WTC11 (cell line): Measurements from ENCODE around the gene SLC30A2.

Experiments
- CTCF ChIP-seq: fragments of 200-600 bp; IDR thresholded peaks from 2 replicates; pipeline ENCODE4 v1.8.0; 2022; ENCODE audit warnings: antibody characterized with exemption
- FOXK1 ChIP-seq: sonication (generic); formaldehyde crosslinking; IDR thresholded peaks from 2 replicates; pipeline ENCODE4 v1.8.0; 2022; ENCODE audit warnings: mild to moderate bottlenecking, moderate library complexity, missing genetic modification reagents
- MAX ChIP-seq: sonication (generic); formaldehyde crosslinking; IDR thresholded peaks from 2 replicates; pipeline ENCODE4 v1.8.0; 2022; ENCODE audit warnings: mild to moderate bottlenecking, missing genetic modification reagents
- NR2C2 ChIP-seq: sonication (generic); formaldehyde crosslinking; IDR thresholded peaks from 2 replicates; pipeline ENCODE4 v1.8.0; 2022; ENCODE audit warnings: mild to moderate bottlenecking, missing genetic modification reagents
- SP1 ChIP-seq: sonication (generic); formaldehyde crosslinking; conservative IDR thresholded peaks from 2 replicates; pipeline ENCODE4 v1.8.1; 2022; ENCODE audit warnings: missing genetic modification reagents
- TEAD1 ChIP-seq: sonication (generic); formaldehyde crosslinking; IDR thresholded peaks from 2 replicates; pipeline ENCODE4 v1.8.0; 2022; ENCODE audit warnings: mild to moderate bottlenecking, missing genetic modification reagents
- USF1 ChIP-seq: sonication (generic); formaldehyde crosslinking; IDR thresholded peaks from 2 replicates; pipeline ENCODE4 v1.8.0; 2022; ENCODE audit warnings: mild to moderate bottlenecking, missing genetic modification reagents
- ZNF138 ChIP-seq: sonication (generic); formaldehyde crosslinking; conservative IDR thresholded peaks from 2 replicates; pipeline ENCODE4 v1.8.1; 2022; ENCODE audit warnings: mild to moderate bottlenecking, moderate library complexity, missing genetic modification reagents

- TF ChIP-seq ZNF138 (CRISPR knock-in tag) (no peak), MAX (CRISPR knock-in tag) (no peak), FOXK1 (CRISPR knock-in tag) (no peak), CTCF (no peak), NR2C2 (CRISPR knock-in tag) (no peak), USF1 (CRISPR knock-in tag) (no peak), SP1 (CRISPR knock-in tag) (no peak), TEAD1 (CRISPR knock-in tag) (no peak)
These were observed 20.9 kb downstream of the SLC30A2 start for GRCh38 chr1:26025060-26025459.
